Measurements from ENCODE around the gene MBNL1.

The MBNL1 gene

GRCh38 chr3:152457500-152458375, 189.0 kb downstream of the MBNL1 start:
- DNase-seq, result no peak

- DNase-seq, result no peak
These were observed 189.8 kb downstream of the MBNL1 start for GRCh38 chr3:152458376-152459117.

GRCh38 chr3:152459118-152459515, 190.4 kb downstream of the MBNL1 start:
- no peak for DNase-seq

GRCh38 chr3:152459572-152459971, 190.8 kb downstream of the MBNL1 start:
- no peak for DNase-seq

- no peak for DNase-seq
These were observed 192.2 kb downstream of the MBNL1 start for GRCh38 chr3:152460936-152461335.

- DNase-seq, result no peak
These were observed 192.7 kb downstream of the MBNL1 start for GRCh38 chr3:152461460-152461859.

- no peak for DNase-seq
These were observed 198.1 kb downstream of the MBNL1 start for GRCh38 chr3:152466784-152467183.

- DNase-seq, result no peak
These were observed 200.7 kb downstream of the MBNL1 start for GRCh38 chr3:152469248-152470025.

GRCh38 chr3:152470095-152470494, 201.4 kb downstream of the MBNL1 start:
- DNase-seq, result no peak

- DNase-seq, result no peak
These were observed 202.2 kb downstream of the MBNL1 start for GRCh38 chr3:152470893-152471292.

GRCh38 chr3:152471814-152472671, 203.3 kb downstream of the MBNL1 start:
- DNase-seq, result peak in 1 of 2 experiments; percentile 12

GRCh38 chr3:152472672-152472954, 203.9 kb downstream of the MBNL1 start:
- no peak for DNase-seq

GRCh38 chr3:152474585-152474984, 205.9 kb downstream of the MBNL1 start:
- no peak for DNase-seq

- DNase-seq, result no peak
These were observed 208.7 kb downstream of the MBNL1 start for GRCh38 chr3:152477422-152477821.

- no peak for DNase-seq
These were observed 211.7 kb downstream of the MBNL1 start for GRCh38 chr3:152480282-152480953.

- no peak for DNase-seq
These were observed 217.6 kb downstream of the MBNL1 start for GRCh38 chr3:152486364-152486763.

- DNase-seq, result no peak
These were observed 219.7 kb downstream of the MBNL1 start for GRCh38 chr3:152488449-152488848.

GRCh38 chr3:152491922-152492321, 223.2 kb downstream of the MBNL1 start:
- DNase-seq, result no peak

GRCh38 chr3:152496286-152496685, 227.6 kb downstream of the MBNL1 start:
- DNase-seq, result no peak

- DNase-seq, result no peak
These were observed 228.0 kb downstream of the MBNL1 start for GRCh38 chr3:152496716-152497115.

GRCh38 chr3:152497457-152497856, 228.7 kb downstream of the MBNL1 start:
- DNase-seq, result no peak

GRCh38 chr3:152497890-152498289, 229.2 kb downstream of the MBNL1 start:
- no peak for DNase-seq

All from NCI-H187 (cell line).